Stomach (tissue), 9 donors: ENCODE measurements around the gene BCL2L11. TPM values are rescaled to one million over a fixed set of nuclear protein-coding genes. Genes with fewer than 3 reads are reported as not detected.

Experiments
- DNase-seq, 2 donors: peaks; one replicate each; pipeline versions ENCODE4 v3.0.0 to v3.0.0-alpha.2; 2013 to 2019
- H3K27ac ChIP-seq, 5 donors: fragments of 200-600 bp in 4 of 5; sonication (generic) in 4 of 5; one replicate each; pipeline ENCODE4 v1.5.1; 2013 to 2019; ENCODE audit warnings: mild to moderate bottlenecking in 1 of 5, moderate library complexity in 1 of 5
- H3K27me3 ChIP-seq, 3 donors: fragments of 200-600 bp; sonication (generic); one replicate each; pipeline ENCODE4 v1.5.1; 2017 to 2019; ENCODE audit warnings: mixed run types in 1 of 3
- H3K36me3 ChIP-seq, 4 donors: fragments of 200-600 bp; sonication (generic); 1 replicate in 3 of 4; 2 replicates in 1 of 4; pipeline ENCODE4 v1.5.1; 2016 to 2019
- H3K4me1 ChIP-seq, 4 donors: fragments of 200-600 bp; sonication (generic); one replicate each; pipeline ENCODE4 v1.5.1; 2016 to 2019
- H3K4me3 ChIP-seq, 4 donors: fragments of 200-600 bp; sonication (generic) in 3 of 4; one replicate each; pipeline ENCODE4 v1.5.1; 2016 to 2019; ENCODE audit warnings: mild to moderate bottlenecking in 1 of 4
- H3K9me3 ChIP-seq, 4 donors: fragments of 200-600 bp; sonication (generic); one replicate each; pipeline ENCODE4 v1.5.1; 2016 to 2019
- CTCF ChIP-seq, 7 experiments: fragments of 450-650 bp in 4 of 7; fragments of 200-600 bp in 3 of 7; sonication (generic) in 3 of 7; IDR thresholded peaks; one replicate each; pipeline ENCODE4 v1.5.1; 2016 to 2019; ENCODE audit warnings: antibody characterized with exemption in 7 of 7, control low read depth in 2 of 7, mild to moderate bottlenecking in 1 of 7
- EP300 ChIP-seq: sonication (generic); formaldehyde crosslinking; IDR thresholded peaks from one replicate; pipeline ENCODE4 v1.6.1; 2017; ENCODE audit warnings: antibody characterized with exemption
- POLR2A ChIP-seq, 4 donors: fragments of 450-650 bp; IDR thresholded peaks; one replicate each; pipeline ENCODE4 v1.6.1; 2016; ENCODE audit warnings: antibody characterized with exemption in 4 of 4, control low read depth in 2 of 4, mild to moderate bottlenecking in 1 of 4, moderate library complexity in 1 of 4
- POLR2AphosphoS5 ChIP-seq, 3 donors: sonication (generic); formaldehyde crosslinking; IDR thresholded peaks; one replicate each; pipeline ENCODE4 v1.6.1; 2016; ENCODE audit warnings: antibody characterized with exemption in 3 of 3
- WGBS, 5 donors: extraction: QIAGEN DNeasy Blood & Tissue Kit in 3 of 5; methylation state at CpG; one replicate each; pipeline versions ENCODE4 v1.1.5 to v1.1.7; 2013 to 2018; 5-methylcytosine and 5-hydroxymethylcytosine counted together
- intact Hi-C: fragments of 100-400 bp; cut with DNase I; formaldehyde crosslinking; loops from one replicate; pipeline ENCODE4 v1.15.1; 2023; ENCODE audit warnings: low total_unique reads
- polyA plus RNA-seq, 3 donors: library from polyadenylated mRNA; stranded (reverse); fragments of 200-250 nt; gene quantifications; one replicate each; pipeline ENCODE4 v1.2.3, GENCODE V29; 2013
- total RNA-seq, 5 donors: library from RNA; depleted of rRNA; stranded (reverse); fragments of >200 nt; gene quantifications; one replicate each; pipeline versions ENCODE4 v1.1.0 to v1.2.3, GENCODE V29; 2014 to 2016
- donor health status: healthy with polysubstance abuse.
- donor health status: Bipolar disorder and iron deficiency.
- donor health status: healthy.

Gene BCL2L11
- total and polyA plus RNA-seq, 8 donors, result 0.29 to 41.2 (median 4.8) TPM

- 83 to 100% (median 97%) methylated on average over 6 of the region's 6 CpGs for WGBS, 5 donors
Measured at GRCh38 chr2:111154758-111155157, 34.0 kb downstream of the BCL2L11 start.

DNA sequence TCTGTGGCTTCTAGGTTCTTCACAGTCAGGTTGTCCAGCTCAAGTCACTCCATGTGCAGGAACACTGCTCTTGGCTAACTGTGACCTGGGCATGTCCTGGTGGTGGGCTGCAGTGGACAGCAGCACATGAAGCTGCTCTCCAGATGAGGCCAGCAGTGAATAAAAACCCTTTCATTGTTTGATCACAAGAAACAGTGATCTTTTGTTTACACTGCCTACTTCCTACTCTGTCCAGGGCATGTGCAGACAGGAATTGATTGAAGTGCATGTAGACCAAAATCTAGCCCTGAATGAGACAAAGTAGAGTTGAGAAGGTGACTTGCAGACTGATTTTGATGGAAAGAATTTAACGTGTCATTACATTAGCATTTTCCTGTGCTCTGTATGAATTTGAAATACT, 34.9 kb downstream of the BCL2L11 start:
- Histone ChIP-seq H3K9me3 (no peaks in the 10 kb centered on the region), H3K27me3 (no peaks in the 10 kb centered on the region), H3K4me3 (no peak overlapping the region), H3K27ac (no peak overlapping the region), H3K36me3 (peaks cover 11 to 55% (median 36%) of the 10 kb centered on the region in 4 donors), H3K4me1 (peaks cover 0 to 13% (median 6%) of the 10 kb centered on the region in 4 donors)
- TF ChIP-seq EP300, result no peak
- no peak for TF ChIP-seq POLR2A (IDR thresholded peaks at IDR 0.05)
- no peak for TF ChIP-seq CTCF (IDR thresholded peaks at IDR 0.05)
- no peak for TF ChIP-seq POLR2AphosphoS5 (IDR thresholded peaks at IDR 0.05)
- no peak for DNase-seq
- 27 to 52% (median 31%) methylated on average over 1 of the region's 1 CpG for WGBS, 5 donors
- intact Hi-C loops, result no loop called here

More at GRCh38 chr2:111154758-111155157, 34.0 kb downstream of the BCL2L11 start:
- no peak overlapping the region for H3K27ac ChIP-seq
- no peak overlapping the region for H3K4me3 ChIP-seq
- no peaks in the 10 kb centered on the region for H3K9me3 ChIP-seq
- DNase-seq, result no peak
- peaks cover 11 to 58% (median 42%) of the 10 kb centered on the region in 4 donors for H3K36me3 ChIP-seq
- H3K27me3 ChIP-seq, result no peaks in the 10 kb centered on the region
- peaks cover 0 to 13% (median 6%) of the 10 kb centered on the region in 4 donors for H3K4me1 ChIP-seq
- intact Hi-C loops, result no loop called here
- TF ChIP-seq POLR2A (IDR thresholded peaks at IDR 0.05), result no peak
- no peak for TF ChIP-seq POLR2AphosphoS5 (IDR thresholded peaks at IDR 0.05)
- no peak for TF ChIP-seq CTCF (IDR thresholded peaks at IDR 0.05)
- TF ChIP-seq EP300, result no peak

DNA sequence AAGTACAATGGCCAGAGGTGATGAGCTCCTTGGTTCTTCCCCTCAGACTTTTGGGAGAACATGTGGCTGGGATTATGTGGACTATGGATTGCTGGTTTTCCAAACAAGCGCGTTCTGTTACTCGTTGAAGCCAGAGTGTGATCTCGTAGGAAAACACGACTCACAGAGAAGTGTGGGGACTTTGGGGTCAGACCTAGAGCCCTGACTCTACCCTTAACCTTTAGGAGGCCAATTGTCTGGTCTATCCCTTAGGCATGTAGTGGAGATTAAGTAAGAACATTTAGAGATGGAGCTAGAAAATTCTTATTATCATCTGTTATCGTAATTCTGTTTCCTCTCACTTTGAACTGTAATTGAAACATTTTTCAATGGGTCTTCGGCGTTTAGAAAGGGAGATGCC, 35.8 kb downstream of the BCL2L11 start:
- WGBS, 5 donors, result 91 to 94% (median 91%) methylated on average over 8 of the region's 8 CpGs
- Histone ChIP-seq H3K4me3 (no peak overlapping the region), H3K27ac (no peak overlapping the region), H3K4me1 (peaks cover under 1 to 21% (median 11%) of the 10 kb centered on the region in 4 donors), H3K27me3 (no peaks in the 10 kb centered on the region), H3K9me3 (no peaks in the 10 kb centered on the region), H3K36me3 (peaks cover 11 to 45% (median 27%) of the 10 kb centered on the region in 4 donors)
- intact Hi-C loops, result no loop called here
- no peak for DNase-seq
- TF ChIP-seq POLR2A (IDR thresholded peaks at IDR 0.05), result no peak

DNA sequence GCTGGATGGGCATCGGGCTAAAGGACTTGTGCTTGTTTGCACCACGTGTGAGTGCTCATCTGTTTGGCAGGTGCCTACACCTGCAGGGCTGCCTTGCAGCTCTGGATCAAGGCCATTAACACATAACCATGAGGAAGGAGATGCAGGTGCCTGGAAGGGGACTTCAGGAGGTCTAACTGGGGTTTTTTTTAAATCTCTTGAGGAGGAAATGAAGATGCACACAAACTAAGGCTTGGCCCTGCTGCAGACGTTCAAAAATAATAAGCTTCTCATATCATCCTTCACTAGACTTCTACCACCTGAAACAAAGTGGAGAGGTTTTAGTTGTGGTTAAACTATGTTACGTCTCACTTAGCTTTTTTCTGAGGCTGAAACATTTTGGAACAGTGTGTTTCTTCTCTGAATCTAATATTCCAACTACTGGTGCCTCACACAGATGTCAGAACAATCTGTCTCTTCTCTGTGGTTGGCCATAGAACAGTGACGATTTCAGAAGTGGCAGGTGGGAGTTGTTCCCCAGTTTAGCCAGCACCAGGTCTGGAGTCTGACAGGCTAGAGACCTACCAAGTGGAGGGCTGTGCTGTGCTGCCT, 36.5 kb downstream of the BCL2L11 start:
- Histone ChIP-seq H3K27ac (no peak overlapping the region), H3K4me1 (peaks cover 7 to 27% (median 17%) of the 10 kb centered on the region in 4 donors), H3K36me3 (peaks cover 4 to 39% (median 21%) of the 10 kb centered on the region in 4 donors), H3K27me3 (no peaks in the 10 kb centered on the region), H3K9me3 (no peaks in the 10 kb centered on the region), H3K4me3 (no peak overlapping the region)
- peak in 1 of 2 donors; percentile 21 for DNase-seq
- 64 to 77% (median 71%) methylated on average over 5 of the region's 5 CpGs for WGBS, 5 donors
- no peak for TF ChIP-seq POLR2A (IDR thresholded peaks at IDR 0.05)
- no peak for TF ChIP-seq EP300
- no peak for TF ChIP-seq CTCF (IDR thresholded peaks at IDR 0.05)
- TF ChIP-seq POLR2AphosphoS5 (IDR thresholded peaks at IDR 0.05), result no peak
- intact Hi-C loops, result no loop called here

- no peak overlapping the region for H3K4me3 ChIP-seq
- peaks cover 14 to 34% (median 23%) of the 10 kb centered on the region in 4 donors for H3K4me1 ChIP-seq
- intact Hi-C loops, result no loop called here
- no peak overlapping the region for H3K27ac ChIP-seq
- 74 to 83% (median 79%) methylated on average over 2 of the region's 2 CpGs for WGBS, 5 donors
- H3K9me3 ChIP-seq, result no peaks in the 10 kb centered on the region
- H3K27me3 ChIP-seq, result no peaks in the 10 kb centered on the region
- DNase-seq, result peak in 1 of 2 donors; percentile 21
- H3K36me3 ChIP-seq, result peaks cover 3 to 33% (median 17%) of the 10 kb centered on the region in 4 donors
- no peak for TF ChIP-seq POLR2AphosphoS5 (IDR thresholded peaks at IDR 0.05)
Measured at GRCh38 chr2:111157798-111158197, 37.1 kb downstream of the BCL2L11 start.
